CD14-positive monocyte (primary cell): ENCODE data around the gene GGT1. TPM values are rescaled to one million over a fixed set of nuclear protein-coding genes. Genes with fewer than 3 reads are reported as not detected.

Experiments
- DNase-seq, 3 donors: peaks; one replicate each; pipeline ENCODE4 v3.0.0-alpha.2; 2011 to 2022
- H2AFZ ChIP-seq: 2 replicates; pipeline ENCODE4 v1.6.0; 2012; ENCODE audit warnings: mild to moderate bottlenecking, low read depth, low read length, inconsistent platforms; ENCODE audit not compliant: insufficient read depth, poor library complexity, severe bottlenecking
- H3K27ac ChIP-seq, 2 donors: 1 replicate in 1 of 2; 2 replicates in 1 of 2; pipeline ENCODE4 v1.5.1; 2012 to 2013; ENCODE audit warnings: low read length in 2 of 2, control low read depth in 1 of 2, inconsistent platforms in 1 of 2, low read depth in 1 of 2, mild to moderate bottlenecking in 1 of 2
- H3K27me3 ChIP-seq, 2 donors: one replicate each; pipeline versions ENCODE4 v1.6.0 to v1.6.1; 2011 to 2013; ENCODE audit warnings: low read length in 2 of 2; ENCODE audit not compliant: control insufficient read depth in 2 of 2, insufficient read depth in 2 of 2
- H3K36me3 ChIP-seq, 2 donors: replicated peaks in 1 of 2; 1 replicate in 1 of 2; 2 replicates in 1 of 2; pipeline versions ENCODE4 v1.5.1 to v1.6.1; 2012 to 2013; ENCODE audit warnings: low read length in 2 of 2, control low read depth in 1 of 2, inconsistent platforms in 1 of 2, mild to moderate bottlenecking in 1 of 2; ENCODE audit not compliant: insufficient read depth in 2 of 2, control insufficient read depth in 1 of 2
- H3K4me1 ChIP-seq, 2 donors: 1 replicate in 1 of 2; 2 replicates in 1 of 2; pipeline versions ENCODE4 v1.5.1 to v1.6.1; 2012 to 2013; ENCODE audit warnings: low read length in 2 of 2, control low read depth in 1 of 2, inconsistent platforms in 1 of 2, mild to moderate bottlenecking in 1 of 2, moderate library complexity in 1 of 2; ENCODE audit not compliant: insufficient read depth in 2 of 2, control insufficient read depth in 1 of 2
- H3K4me2 ChIP-seq: replicated peaks from 2 replicates; pipeline ENCODE3; 2012; ENCODE audit warnings: low read length, moderate library complexity, mild to moderate bottlenecking; ENCODE audit not compliant: poor library complexity, severe bottlenecking; ENCODE audit errors: extremely low read depth
- H3K4me3 ChIP-seq, 3 experiments: fragments of 200-600 bp in 1 of 3; sonication (generic) in 1 of 3; replicated peaks in 1 of 3; 1 replicate in 2 of 3; 2 replicates in 1 of 3; pipeline ENCODE4 v1.5.1; 2011 to 2013; ENCODE audit warnings: low read length in 3 of 3, mild to moderate bottlenecking in 3 of 3, control low read depth in 2 of 3, low read depth in 2 of 3, inconsistent platforms in 1 of 3, moderate library complexity in 1 of 3
- H3K79me2 ChIP-seq: 2 replicates; pipeline ENCODE4 v1.6.0; 2012; ENCODE audit warnings: mild to moderate bottlenecking, control low read depth, inconsistent platforms, low read length, moderate library complexity; ENCODE audit not compliant: insufficient read depth
- H3K9ac ChIP-seq: 2 replicates; pipeline ENCODE4 v1.6.0; 2017; ENCODE audit warnings: low read length, mild to moderate bottlenecking; ENCODE audit not compliant: insufficient read depth, poor library complexity, severe bottlenecking
- H3K9me3 ChIP-seq, 2 donors: replicated peaks in 1 of 2; 1 replicate in 1 of 2; 2 replicates in 1 of 2; pipeline versions ENCODE4 v1.5.1 to v1.6.1; 2012 to 2013; ENCODE audit warnings: low read length in 2 of 2, control low read depth in 1 of 2; ENCODE audit not compliant: control insufficient read depth in 1 of 2, insufficient read depth in 1 of 2
- H4K20me1 ChIP-seq: 2 replicates; pipeline ENCODE4 v1.6.0; 2012; ENCODE audit warnings: mild to moderate bottlenecking, low read length, control low read depth, moderate library complexity; ENCODE audit not compliant: insufficient read depth
- H3K27ac Mint-ChIP-seq, 7 donors: one replicate each; pipeline ENCODE4 v1.8.0; 2020; ENCODE audit warnings: mild to moderate bottlenecking in 7 of 7, mixed read lengths in 7 of 7, moderate library complexity in 6 of 7, inconsistent platforms in 2 of 7
- H3K27me3 Mint-ChIP-seq, 3 donors: one replicate each; pipeline ENCODE4 v1.8.0; 2021 to 2022; ENCODE audit warnings: low read depth in 3 of 3, mild to moderate bottlenecking in 3 of 3, mixed read lengths in 3 of 3, moderate library complexity in 3 of 3, inconsistent platforms in 1 of 3
- H3K36me3 Mint-ChIP-seq, 2 donors: one replicate each; pipeline ENCODE4 v1.8.0; 2020; ENCODE audit warnings: mixed read lengths in 2 of 2, inconsistent platforms in 1 of 2, mild to moderate bottlenecking in 1 of 2
- H3K4me1 Mint-ChIP-seq: one replicate; pipeline ENCODE4 v1.8.0; 2020; ENCODE audit warnings: mild to moderate bottlenecking, mixed read lengths
- H3K4me3 Mint-ChIP-seq, 2 donors: one replicate each; pipeline ENCODE4 v1.8.0; 2020; ENCODE audit warnings: mild to moderate bottlenecking in 2 of 2, mixed read lengths in 2 of 2, moderate library complexity in 1 of 2
- H3K9me3 Mint-ChIP-seq, 7 donors: one replicate each; pipeline ENCODE4 v1.8.0; 2020 to 2022; ENCODE audit warnings: mixed read lengths in 7 of 7, mild to moderate bottlenecking in 6 of 7, moderate library complexity in 6 of 7, inconsistent platforms in 2 of 7
- WGBS: methylation state at CpG from one replicate; pipeline ENCODE4 v1.1.5; 2013; ENCODE audit warnings: missing lambda C conversion rate; ENCODE audit not compliant: insufficient coverage; 5-methylcytosine and 5-hydroxymethylcytosine counted together
- intact Hi-C, 2 donors: fragments of 100-400 bp; cut with micrococcal nuclease; formaldehyde crosslinking; loops; one replicate each; pipeline versions ENCODE4 v1.15.0 to v1.15.1; 2023
- polyA plus RNA-seq, 3 donors: library from polyadenylated mRNA; depleted of rRNA in 1 of 3; unstranded in 2 of 3; stranded (reverse) in 1 of 3; fragments of 300-500 nt in 2 of 3; fragments of >200 nt in 1 of 3; fragmentation: Illumina TruSeq in 2 of 3; gene quantifications; 1 replicate in 2 of 3; 2 replicates in 1 of 3; pipeline ENCODE4 v1.2.3, GENCODE V29; 2012 to 2021
- TF ChIP-seq, protein P1 (sequence below): fragments of 200-600 bp; IDR thresholded peaks from one replicate; pipeline ENCODE4 v1.8.0; 2022; ENCODE audit warnings: antibody characterized with exemption, mild to moderate bottlenecking

The GGT1 gene
- polyA plus RNA-seq, 3 donors: 16.0 to 26.5 (median 25.5) TPM

- H3K27ac Mint-ChIP-seq: peak overlapping the region in 1 of 7 donors; percentile 8
These were observed 43.5 kb upstream of the GGT1 start for GRCh38 chr22:24559471-24559870.

DNA sequence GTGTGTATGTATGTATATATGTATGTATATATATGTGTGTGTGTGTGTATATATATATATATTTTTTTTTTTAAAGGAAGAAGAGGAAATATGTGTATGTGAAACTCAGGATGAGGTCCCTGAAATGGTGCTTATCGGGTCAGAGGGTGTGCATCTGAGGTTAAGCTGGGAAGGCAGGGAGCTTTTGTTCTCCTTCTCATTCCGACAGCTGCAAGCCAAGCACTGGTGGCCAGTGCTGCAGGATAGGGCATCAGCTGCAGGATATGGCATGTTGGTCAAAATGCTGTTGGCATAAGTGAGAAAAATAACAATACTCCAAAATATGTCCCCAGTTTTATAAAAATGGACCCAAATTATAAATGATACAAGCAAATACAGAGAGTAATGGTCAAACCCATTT is 39.7 kb upstream of the GGT1 start:
- Histone ChIP-seq H3K27me3 (no peaks in the 10 kb centered on the region), H3K4me1 (no peaks in the 10 kb centered on the region), H3K4me2 (no peak overlapping the region), H4K20me1 (peaks cover 88% of the 10 kb centered on the region), H3K9ac (no peak overlapping the region), H3K4me3 (no peak overlapping the region), H3K27ac (peak overlapping the region in 1 of 2 donors; percentile 53), H3K9me3 (no peaks in the 10 kb centered on the region), H2AFZ (no peak overlapping the region), H3K36me3 (peaks cover 61 to 94% of the 10 kb centered on the region in 2 donors), H3K79me2 (peaks cover 93% of the 10 kb centered on the region)
- intact Hi-C loops: no loop called here
- H3K9me3 Mint-ChIP-seq: no peaks in the 10 kb centered on the region
- H3K4me3 Mint-ChIP-seq: no peak overlapping the region
- peaks cover 53 to 77% of the 10 kb centered on the region in 2 donors for H3K36me3 Mint-ChIP-seq
- peaks cover 0 to 1% (median 0%) of the 10 kb centered on the region in 3 donors for H3K27me3 Mint-ChIP-seq
- no peak for DNase-seq
- 89% methylated on average over 1 of the region's 2 CpGs for WGBS
- no peak overlapping the region for H3K27ac Mint-ChIP-seq
- TF ChIP-seq, protein P1, sequence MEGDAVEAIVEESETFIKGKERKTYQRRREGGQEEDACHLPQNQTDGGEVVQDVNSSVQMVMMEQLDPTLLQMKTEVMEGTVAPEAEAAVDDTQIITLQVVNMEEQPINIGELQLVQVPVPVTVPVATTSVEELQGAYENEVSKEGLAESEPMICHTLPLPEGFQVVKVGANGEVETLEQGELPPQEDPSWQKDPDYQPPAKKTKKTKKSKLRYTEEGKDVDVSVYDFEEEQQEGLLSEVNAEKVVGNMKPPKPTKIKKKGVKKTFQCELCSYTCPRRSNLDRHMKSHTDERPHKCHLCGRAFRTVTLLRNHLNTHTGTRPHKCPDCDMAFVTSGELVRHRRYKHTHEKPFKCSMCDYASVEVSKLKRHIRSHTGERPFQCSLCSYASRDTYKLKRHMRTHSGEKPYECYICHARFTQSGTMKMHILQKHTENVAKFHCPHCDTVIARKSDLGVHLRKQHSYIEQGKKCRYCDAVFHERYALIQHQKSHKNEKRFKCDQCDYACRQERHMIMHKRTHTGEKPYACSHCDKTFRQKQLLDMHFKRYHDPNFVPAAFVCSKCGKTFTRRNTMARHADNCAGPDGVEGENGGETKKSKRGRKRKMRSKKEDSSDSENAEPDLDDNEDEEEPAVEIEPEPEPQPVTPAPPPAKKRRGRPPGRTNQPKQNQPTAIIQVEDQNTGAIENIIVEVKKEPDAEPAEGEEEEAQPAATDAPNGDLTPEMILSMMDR: no peak
- H3K4me1 Mint-ChIP-seq: peaks cover 9% of the 10 kb centered on the region

More at GRCh38 chr22:24559471-24559870, 43.5 kb upstream of the GGT1 start:
- intact Hi-C loops: no loop called here
- no peak overlapping the region for H3K9ac ChIP-seq
- TF ChIP-seq, protein P1: no peak
- H3K9me3 ChIP-seq: no peaks in the 10 kb centered on the region
- no peak overlapping the region for H3K4me2 ChIP-seq
- no peaks in the 10 kb centered on the region for H3K27me3 ChIP-seq
- H4K20me1 ChIP-seq: peaks cover 71% of the 10 kb centered on the region
- H3K4me3 Mint-ChIP-seq: no peak overlapping the region
- peak overlapping the region in 1 of 2 donors; percentile 27 for H3K27ac ChIP-seq
- H3K4me3 ChIP-seq: no peak overlapping the region
- no peak overlapping the region for H2AFZ ChIP-seq
- 91% methylated on average over 4 of the region's 4 CpGs for WGBS
- peaks cover 52 to 69% of the 10 kb centered on the region in 2 donors for H3K36me3 ChIP-seq
- peaks cover 43 to 53% of the 10 kb centered on the region in 2 donors for H3K36me3 Mint-ChIP-seq
- peaks cover 28% of the 10 kb centered on the region for H3K4me1 Mint-ChIP-seq
- peaks cover 13 to 21% of the 10 kb centered on the region in 2 donors for H3K4me1 ChIP-seq
- peaks cover 0 to 2% (median 0%) of the 10 kb centered on the region in 3 donors for H3K27me3 Mint-ChIP-seq
- H3K79me2 ChIP-seq: peaks cover 91% of the 10 kb centered on the region
- H3K9me3 Mint-ChIP-seq: no peaks in the 10 kb centered on the region
- no peak for DNase-seq
